Left hindlimb (tissue), 1 donor: ENCODE measurements around the gene PKD1.
"Not testable (repeated sequence)": the region's sequence is repeated elsewhere in the genome, so short reads cannot be mapped to it uniquely, and the experiment has no call there.

Source experiments
- DNase-seq: peaks from one replicate; pipeline ENCODE4 v3.0.0-alpha.2; 2018

PKD1 gene

GRCh38 chr16:2105769-2106168 lies 29.9 kb downstream of the PKD1 start:
- not testable (repeated sequence) for DNase-seq

DNA sequence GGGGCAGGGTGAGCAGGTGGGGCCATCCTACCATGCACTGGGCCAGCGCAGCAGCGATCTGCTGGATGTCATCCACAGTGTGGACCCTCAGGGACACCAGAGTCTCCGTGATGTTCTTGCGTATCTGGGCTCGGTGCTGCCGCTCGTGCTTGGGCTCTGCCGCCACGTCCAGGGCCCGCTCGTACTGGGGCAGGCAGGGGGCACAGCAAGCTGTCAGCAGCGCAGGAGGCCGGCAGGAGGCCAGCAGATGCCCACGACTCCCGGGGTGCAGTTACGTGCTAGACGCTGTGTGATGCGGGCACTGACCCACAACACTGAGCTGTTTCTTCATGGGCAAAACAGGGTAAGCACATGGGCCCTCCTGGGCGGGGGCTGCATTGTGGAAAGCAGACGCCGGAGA lies 30.4 kb downstream of the PKD1 start:
- DNase-seq: not testable (repeated sequence)

DNA sequence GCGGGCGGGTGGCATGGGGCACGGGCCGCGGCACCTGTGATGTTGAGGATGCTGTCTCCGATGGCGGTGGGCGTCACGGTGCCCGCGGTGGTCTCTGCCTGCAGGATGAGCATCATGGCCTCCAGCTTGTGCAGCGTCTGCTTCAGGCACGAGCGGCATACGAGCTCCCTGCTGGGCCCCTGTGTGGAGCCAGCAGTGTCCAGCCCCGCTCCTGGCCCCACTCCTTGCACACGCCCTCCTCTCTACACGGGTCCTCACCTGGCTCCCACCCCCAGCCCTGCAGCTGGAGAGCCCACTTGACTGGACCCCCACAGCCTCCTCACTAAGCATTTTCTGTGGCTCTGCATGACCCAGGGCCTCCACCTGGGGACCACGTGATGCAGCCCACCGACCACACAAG lies 31.2 kb downstream of the PKD1 start:
- DNase-seq: not testable (repeated sequence)

DNA sequence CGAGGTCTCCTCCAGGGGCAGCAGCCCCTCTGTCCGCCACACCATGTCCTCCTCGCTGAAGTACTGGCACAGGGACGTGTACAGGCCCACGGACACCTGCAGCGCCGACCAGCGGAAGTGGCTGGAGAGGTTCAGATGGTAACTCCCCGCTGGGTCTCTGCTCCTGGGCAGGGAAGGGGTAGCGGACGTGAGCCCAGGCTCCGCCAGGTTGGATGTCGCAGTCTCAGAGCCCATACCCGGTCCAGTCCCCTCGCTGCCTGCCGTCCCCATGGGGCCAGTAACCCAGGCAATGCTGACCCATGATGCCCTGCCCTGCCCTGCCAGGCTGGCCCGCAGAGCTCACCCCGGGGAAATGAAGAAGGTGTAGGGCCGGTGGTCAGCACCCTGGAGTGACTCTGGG lies 33.2 kb downstream of the PKD1 start:
- DNase-seq: no peak

GRCh38 chr16:2101581-2101980 lies 34.1 kb downstream of the PKD1 start:
- DNase-seq: not testable (repeated sequence)

- DNase-seq: not testable (repeated sequence)
Observed at GRCh38 chr16:2097689-2098088, 38.0 kb downstream of the PKD1 start.

DNA sequence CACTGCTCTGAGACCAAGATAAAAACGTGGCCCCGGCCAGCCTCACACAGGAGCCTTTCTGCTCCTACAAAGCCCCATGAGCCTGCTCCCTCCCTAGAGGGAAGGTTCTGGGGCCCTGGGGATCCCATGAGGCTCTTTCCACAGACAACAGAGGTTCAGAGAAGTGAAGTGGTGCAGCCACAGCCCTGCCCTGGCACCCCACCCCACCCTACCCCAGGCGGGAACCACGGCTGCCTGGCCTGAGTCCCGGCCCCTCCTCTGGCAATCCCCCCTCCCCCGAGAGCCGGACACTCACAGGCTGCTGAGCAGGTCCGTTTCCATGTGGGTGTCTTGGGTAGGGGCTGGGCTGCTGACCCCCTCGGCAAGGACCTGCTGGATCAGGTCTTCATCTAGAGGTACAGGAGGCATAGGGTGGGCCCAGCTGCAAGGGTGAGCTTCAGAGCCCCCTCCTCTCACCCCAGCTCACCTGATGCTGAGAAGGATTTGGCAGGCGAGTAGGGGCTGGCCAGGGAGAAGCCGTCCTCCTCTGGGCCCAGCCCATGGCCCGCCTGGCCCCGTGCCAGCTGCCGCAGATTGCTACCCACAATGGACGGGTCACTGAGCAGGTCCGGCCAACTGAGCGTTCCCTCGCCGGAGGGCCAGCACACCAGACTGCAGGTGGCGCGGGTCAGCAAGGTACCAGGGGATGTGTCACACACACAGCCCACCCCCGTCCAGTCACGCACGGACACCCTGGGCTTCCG lies 38.7 kb downstream of the PKD1 start:
- DNase-seq: no peak

GRCh38 chr16:2095918-2096582 lies 39.6 kb downstream of the PKD1 start:
- no peak for DNase-seq

DNA sequence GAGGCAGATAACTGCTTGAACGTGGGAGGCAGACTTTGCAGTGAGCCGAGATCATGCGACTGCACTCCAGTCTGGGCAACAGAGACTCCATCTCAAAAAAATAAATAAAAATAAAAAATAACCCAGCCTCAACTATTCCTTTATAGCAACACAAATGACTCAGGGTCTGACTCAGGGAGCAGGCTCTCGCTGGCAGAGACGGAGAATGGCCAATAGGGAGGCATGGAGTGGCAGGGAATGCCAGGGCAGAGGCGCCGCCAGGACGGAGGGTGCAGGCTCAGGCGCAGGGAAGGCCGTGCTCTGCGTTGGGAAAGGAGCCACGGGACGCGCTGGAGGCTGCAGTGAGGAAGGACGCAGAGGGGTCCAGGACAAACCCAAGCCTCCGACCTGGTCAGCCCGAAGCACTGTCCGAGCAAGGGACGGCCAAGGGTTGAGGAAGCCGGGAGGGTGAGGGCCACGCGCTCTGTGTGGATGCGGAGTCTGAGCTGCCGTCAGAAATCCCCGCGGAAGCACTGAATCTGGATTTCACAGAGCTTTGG lies 40.3 kb downstream of the PKD1 start:
- DNase-seq: no peak

DNA sequence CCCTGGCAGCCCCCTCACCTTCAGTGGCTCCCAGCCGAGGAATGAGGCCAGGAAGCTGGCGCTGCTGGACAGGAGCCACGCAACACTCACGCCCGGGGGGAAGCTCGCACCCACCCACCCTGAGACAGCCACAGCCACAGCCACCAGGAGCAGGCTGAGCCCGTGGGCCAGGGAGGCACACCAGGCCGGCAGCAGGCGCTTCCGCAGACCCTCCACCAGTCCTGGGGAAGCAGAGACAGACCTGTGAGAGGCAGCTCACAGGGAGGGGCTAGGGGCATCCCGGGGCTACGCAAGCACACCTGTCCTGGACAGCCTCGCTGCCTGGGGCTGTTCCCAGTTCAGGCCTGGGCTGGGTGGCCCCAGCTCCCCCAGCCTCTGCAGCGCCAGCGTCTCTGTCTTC lies 41.9 kb downstream of the PKD1 start:
- no peak for DNase-seq

GRCh38 chr16:2092866-2093265 lies 42.8 kb downstream of the PKD1 start:
- no peak for DNase-seq

GRCh38 chr16:2092256-2092620 lies 43.5 kb downstream of the PKD1 start:
- no peak for DNase-seq

DNA sequence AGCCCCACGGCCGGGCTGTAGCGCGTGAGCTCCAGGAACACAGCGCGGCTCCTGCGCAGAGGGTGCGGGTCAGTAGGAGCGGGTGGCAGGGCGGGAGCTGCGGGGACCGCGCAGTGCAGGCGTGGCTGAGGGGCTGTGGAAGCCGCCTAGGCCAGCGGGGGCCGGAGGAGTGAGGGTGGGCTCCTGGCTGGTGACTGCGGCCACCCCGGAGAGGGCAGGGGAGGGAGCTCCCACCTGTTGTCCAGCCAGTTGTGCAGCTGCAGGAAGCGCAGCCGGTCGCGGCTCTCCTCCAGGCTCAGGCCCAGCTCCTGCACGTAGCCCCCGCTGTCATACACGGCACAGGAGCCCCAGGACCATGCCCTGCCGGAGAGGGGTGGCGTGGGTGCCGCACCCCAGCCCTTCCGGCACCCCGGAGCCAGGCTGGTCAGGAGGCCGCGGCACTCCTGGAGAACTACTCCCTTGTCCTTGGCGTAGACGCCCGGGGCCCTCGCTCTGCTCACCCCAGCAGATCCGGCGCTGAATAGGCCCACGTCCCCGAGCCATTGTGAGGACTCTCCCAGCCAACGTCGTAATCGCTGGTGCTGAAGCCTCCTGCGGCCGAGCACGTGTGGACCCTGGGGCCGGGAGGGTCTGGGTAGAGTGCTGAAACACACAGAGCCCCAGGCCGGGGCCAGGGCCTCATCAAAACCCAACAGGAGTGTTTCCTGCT lies 44.0 kb downstream of the PKD1 start:
- DNase-seq: no peak

DNA sequence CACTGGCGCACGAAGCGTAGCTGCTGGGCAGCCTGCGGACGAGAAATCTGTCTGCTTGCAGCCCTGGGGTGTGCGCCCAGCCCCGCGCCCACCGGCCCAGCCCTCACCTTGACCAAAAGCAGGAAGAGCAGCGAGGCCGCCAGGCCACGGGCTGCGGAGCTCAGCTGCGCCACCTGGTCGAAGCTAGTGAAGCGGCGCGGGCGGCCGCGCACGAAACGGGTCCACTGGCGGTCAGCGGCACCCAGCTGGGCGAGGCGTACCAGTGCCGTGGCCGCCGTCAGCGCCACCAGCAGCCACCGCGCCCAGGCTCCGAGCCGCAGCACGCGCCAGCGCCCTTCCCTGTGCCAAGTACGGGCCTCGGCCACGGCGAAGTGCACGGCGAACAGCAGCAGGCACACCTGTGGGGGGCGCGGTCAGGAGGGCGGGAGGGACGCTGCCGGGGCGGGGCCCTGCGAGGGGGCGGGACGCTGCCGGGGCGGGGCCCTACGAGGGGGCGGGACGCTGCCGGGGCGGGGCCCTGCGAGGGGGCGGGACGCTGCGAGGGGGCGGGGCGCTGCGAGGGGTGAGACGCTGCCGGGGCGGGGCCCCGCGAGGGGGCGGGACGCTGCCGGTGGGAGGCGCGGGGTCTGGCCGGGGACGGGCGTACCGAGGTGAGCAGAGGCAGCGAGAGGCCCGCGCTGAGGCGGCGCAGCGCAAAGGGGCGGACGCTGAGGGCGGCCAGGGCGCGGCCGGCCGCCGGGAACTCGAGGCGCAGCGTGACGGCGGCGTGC lies 44.7 kb downstream of the PKD1 start:
- peak; percentile 92 for DNase-seq

DNA sequence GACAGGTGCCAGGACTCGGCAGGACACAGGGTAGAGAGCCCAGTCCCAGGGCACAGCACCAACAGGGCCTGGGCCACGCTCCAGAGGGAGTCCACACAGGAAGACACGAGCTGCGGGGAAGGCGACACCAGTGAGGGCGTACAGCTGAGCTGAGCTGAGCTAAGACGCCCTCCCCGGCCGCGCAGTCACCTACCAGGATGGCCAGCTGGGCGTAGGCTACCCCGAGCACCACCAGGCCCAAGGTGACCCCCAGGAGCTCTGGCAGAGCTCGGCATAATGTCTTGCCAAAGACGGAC lies 45.3 kb downstream of the PKD1 start:
- DNase-seq: no peak

GRCh38 chr16:2089706-2090480 lies 45.8 kb downstream of the PKD1 start:
- DNase-seq: no peak

GRCh38 chr16:2088759-2089358 lies 46.8 kb downstream of the PKD1 start:
- no peak for DNase-seq

GRCh38 chr16:2087748-2088631 lies 47.7 kb downstream of the PKD1 start:
- DNase-seq: no peak

DNA sequence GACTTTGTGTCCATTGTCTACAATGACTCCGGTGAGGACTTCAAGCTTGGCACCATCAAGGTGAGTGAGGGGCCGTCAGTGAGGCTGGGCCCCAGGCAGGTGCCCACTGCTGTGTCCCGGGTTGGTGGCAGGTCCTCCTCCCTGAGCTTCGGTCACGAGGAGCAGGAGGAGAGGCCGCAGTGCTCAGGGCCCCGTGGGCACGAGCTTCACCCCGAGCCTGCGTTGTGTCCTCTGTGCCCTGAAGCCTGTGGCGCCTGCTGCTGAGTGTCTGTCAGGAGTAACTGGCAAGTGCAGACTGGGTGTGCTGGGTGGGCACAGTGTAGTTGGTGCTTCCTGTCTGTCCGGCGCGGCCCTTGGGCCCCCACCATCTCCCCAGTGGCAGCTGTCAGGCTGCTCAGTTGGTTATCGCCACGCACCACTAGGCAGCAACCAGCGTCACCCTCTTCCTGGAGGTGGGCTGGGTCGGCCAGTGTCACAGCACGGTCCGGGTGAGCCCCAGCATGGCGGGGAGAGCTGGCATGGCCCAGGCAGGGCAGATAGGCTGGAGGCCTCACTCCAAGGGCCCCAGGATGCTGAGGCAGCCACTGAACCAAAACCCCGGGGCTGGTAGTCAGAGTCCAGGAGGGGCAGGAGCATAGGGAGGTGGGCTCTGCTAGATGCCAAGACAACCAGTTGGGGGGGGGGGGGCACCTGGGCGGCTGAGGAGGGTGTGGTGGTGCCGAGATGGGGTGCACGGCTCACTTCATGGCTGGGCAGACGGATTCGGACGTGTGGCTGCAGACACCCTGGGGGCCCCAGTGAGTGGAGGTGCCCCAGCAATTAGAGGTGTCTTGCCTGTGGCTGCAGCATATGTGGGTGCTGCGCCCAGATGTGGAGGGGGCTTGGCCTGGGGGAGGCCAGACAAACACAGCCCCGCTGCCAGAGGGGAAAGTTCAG lies 48.6 kb downstream of the PKD1 start:
- DNase-seq: no peak
